G401.6 (cell line): ENCODE measurements around the gene ACAN.
"Not testable (repeated sequence)": the region's sequence is repeated elsewhere in the genome, so short reads cannot be mapped to it uniquely, and the experiment has no call there.

Source experiments
- FAIRE-seq: peaks from 2 replicates; lab custom pipeline; 2012; peaks lifted over from hg19 to GRCh38; lab: Jason Lieb, UNC

The ACAN gene

GRCh38 chr15:88902846-88903245 lies 99.6 kb downstream of the ACAN start:
- FAIRE-seq: no peak

GRCh38 chr15:88904257-88904623 lies 101.0 kb downstream of the ACAN start:
- FAIRE-seq: no peak

- FAIRE-seq: no peak
Measured at GRCh38 chr15:88904624-88905327, 101.5 kb downstream of the ACAN start.

GRCh38 chr15:88905576-88905975 lies 102.3 kb downstream of the ACAN start:
- FAIRE-seq: no peak

- no peak for FAIRE-seq
Measured at GRCh38 chr15:88906130-88906529, 102.9 kb downstream of the ACAN start.

- FAIRE-seq: no peak
Measured at GRCh38 chr15:88906551-88906950, 103.3 kb downstream of the ACAN start.

GRCh38 chr15:88907111-88907510 lies 103.9 kb downstream of the ACAN start:
- FAIRE-seq: no peak

- FAIRE-seq: no peak
Measured at GRCh38 chr15:88908123-88908522, 104.9 kb downstream of the ACAN start.

GRCh38 chr15:88908697-88909621 lies 105.7 kb downstream of the ACAN start:
- no peak for FAIRE-seq

- FAIRE-seq: no peak
Measured at GRCh38 chr15:88909956-88910831, 107.0 kb downstream of the ACAN start.

- FAIRE-seq: no peak
Measured at GRCh38 chr15:88911766-88912118, 108.5 kb downstream of the ACAN start.

GRCh38 chr15:88912500-88912921 lies 109.3 kb downstream of the ACAN start:
- FAIRE-seq: no peak

- no peak for FAIRE-seq
Measured at GRCh38 chr15:88913017-88913849, 110.0 kb downstream of the ACAN start, which contains the start of gene MFGE8. Gene MFGE8, minus strand, starts transcription at chr15:88913379. Its CDS starts 60 bp downstream, at chr15:88913319.

- FAIRE-seq: no peak
Measured at GRCh38 chr15:88913850-88914169, 110.6 kb downstream of the ACAN start.

GRCh38 chr15:88915354-88915753 lies 112.1 kb downstream of the ACAN start:
- FAIRE-seq: no peak

- no peak for FAIRE-seq
Measured at GRCh38 chr15:88917760-88918159, 114.5 kb downstream of the ACAN start.

GRCh38 chr15:88918738-88919137 lies 115.5 kb downstream of the ACAN start:
- FAIRE-seq: no peak

GRCh38 chr15:88920186-88920891 lies 117.1 kb downstream of the ACAN start:
- FAIRE-seq: no peak

GRCh38 chr15:88920892-88921435 lies 117.7 kb downstream of the ACAN start:
- not testable (repeated sequence) for FAIRE-seq
